Frontal cortex (tissue), 4 donors: ENCODE measurements around the gene AIFM2. TPM values are rescaled to one million over a fixed set of nuclear protein-coding genes. Genes with fewer than 3 reads are reported as not detected.

ENCODE experiments used
- DNase-seq, 2 donors: peaks; one replicate each; pipeline ENCODE4 v3.0.0; 2012; ENCODE audit warnings: low spot score in 2 of 2
- FAIRE-seq: peaks from 2 replicates; lab custom pipeline; 2012; peaks lifted over from hg19 to GRCh38; lab: Jason Lieb, UNC
- total RNA-seq: library from RNA; depleted of rRNA; stranded (reverse); fragments of >200 nt; gene quantifications from one replicate; pipeline ENCODE4 v1.2.3, GENCODE V29; 2014
- donor health status: control.
- donor health status: control.
- donor health status: control.

The AIFM2 gene
- total RNA-seq, 1 donor from 2014 or later, result 4.9 TPM

DNA sequence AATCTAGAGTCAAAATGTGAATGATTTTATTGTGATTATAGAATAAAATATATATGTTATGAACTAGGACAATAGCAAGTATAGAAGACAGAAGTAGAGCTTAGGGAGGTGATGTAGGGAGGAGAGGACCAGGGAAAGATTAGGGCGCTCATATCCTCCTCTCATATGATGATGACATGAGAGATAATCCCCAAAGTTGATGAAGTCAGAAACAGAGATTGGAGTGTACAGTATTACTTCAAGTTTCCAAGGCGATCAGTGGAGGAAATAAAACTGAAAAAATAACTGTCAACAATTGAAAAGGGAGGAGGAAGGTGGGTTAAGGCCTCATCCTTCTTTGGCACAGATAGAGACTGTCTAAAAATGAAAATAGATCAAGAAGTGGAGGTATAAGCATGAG is 65.0 kb downstream of the AIFM2 start:
- FAIRE-seq (no peak), DNase-seq (no peak)

GRCh38 chr10:70066190-70066589 is 66.4 kb downstream of the AIFM2 start:
- DNase-seq (no peak), FAIRE-seq (no peak)

DNA sequence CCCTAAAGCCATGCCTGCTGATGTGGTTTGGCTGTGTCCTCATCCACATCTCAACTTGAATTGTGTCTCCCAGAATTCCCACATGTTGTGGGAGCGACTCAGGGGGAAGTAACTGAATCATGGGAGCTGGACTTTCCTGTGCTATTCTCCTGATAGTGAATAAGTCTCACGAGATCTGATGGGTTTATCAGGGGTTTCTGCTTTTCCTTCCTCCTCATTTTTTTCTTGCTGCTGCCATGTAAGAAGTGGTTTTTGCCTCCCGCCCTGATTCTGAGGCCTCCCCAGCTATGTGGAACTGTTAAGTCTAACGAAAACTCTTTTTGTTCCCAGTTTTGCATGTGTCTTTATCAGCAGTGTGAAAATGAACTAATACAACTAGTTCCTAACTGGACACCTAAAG is 68.1 kb downstream of the AIFM2 start:
- DNase-seq, result no peak
- no peak for FAIRE-seq

- DNase-seq (no peak), FAIRE-seq (no peak)
Measured at GRCh38 chr10:70063418-70064098, 69.1 kb downstream of the AIFM2 start.

Other genes with a start within 250 kb of the AIFM2 start
- 48.9 TPM for gene MACROH2A2, start 80.0 kb downstream of the AIFM2 start, total RNA-seq
- gene TYSND1, start 13.9 kb upstream of the AIFM2 start, total RNA-seq, result 5.3 TPM
- gene SAR1A, start 37.7 kb upstream of the AIFM2 start, total RNA-seq, result 233 TPM
- gene PPA1, start 100.6 kb upstream of the AIFM2 start, total RNA-seq, result 351 TPM
- gene NPFFR1, start 151.2 kb upstream of the AIFM2 start, total RNA-seq, result 1.2 TPM
- gene LRRC20, start 249.8 kb upstream of the AIFM2 start, total RNA-seq, result 11.0 TPM